HepG2 (cell line): Measurements from ENCODE around the gene TSEN54. TPM values are rescaled to one million over a fixed set of nuclear protein-coding genes. Genes with fewer than 3 reads are reported as not detected.

Experiments
- DPF2 ChIP-seq: sonication (generic); formaldehyde crosslinking; IDR thresholded peaks from 2 replicates; pipeline ENCODE4 v1.4.0; 2020; ENCODE audit warnings: mild to moderate bottlenecking, low read depth, missing genetic modification reagents, borderline replicate concordance
- E2F1 ChIP-seq: sonication (generic); formaldehyde crosslinking; IDR thresholded peaks from 2 replicates; pipeline ENCODE4 v1.5.0; 2020; ENCODE audit warnings: missing genetic modification reagents
- EEA1 ChIP-seq: sonication (generic); formaldehyde crosslinking; IDR thresholded peaks from 2 replicates; pipeline ENCODE4 v1.5.1; 2020; ENCODE audit warnings: mild to moderate bottlenecking, missing genetic modification reagents, borderline replicate concordance
- GRHL1 ChIP-seq: sonication (generic); formaldehyde crosslinking; conservative IDR thresholded peaks from 2 replicates; pipeline ENCODE4 v1.8.0; 2022; ENCODE audit warnings: missing genetic modification reagents
- HNRNPL ChIP-seq: fragments of 200-400 bp; formaldehyde crosslinking; IDR thresholded peaks from 2 replicates; pipeline ENCODE4 v1.6.1; 2017; ENCODE audit warnings: mild to moderate bottlenecking, low read depth, low read length
- KMT2B ChIP-seq: IDR thresholded peaks from 2 replicates; pipeline ENCODE4 v1.6.1; 2016; ENCODE audit warnings: missing genetic modification reagents, missing compliant biosample characterization
- MEIS1 ChIP-seq: sonication (generic); formaldehyde crosslinking; IDR thresholded peaks from 2 replicates; pipeline ENCODE4 v1.9.0; 2021; ENCODE audit warnings: mild to moderate bottlenecking, missing genetic modification reagents, moderate library complexity, borderline replicate concordance
- MXD1 ChIP-seq: sonication (generic); formaldehyde crosslinking; IDR thresholded peaks from 2 replicates; pipeline ENCODE4 v1.4.0; 2020; ENCODE audit warnings: mild to moderate bottlenecking, missing genetic modification reagents
- SMAD3 ChIP-seq: sonication (generic); formaldehyde crosslinking; IDR thresholded peaks from 2 replicates; pipeline ENCODE4 v1.4.0; 2020; ENCODE audit warnings: missing genetic modification reagents
- SNRNP70 ChIP-seq: fragments of 200-400 bp; formaldehyde crosslinking; IDR thresholded peaks from 2 replicates; pipeline ENCODE4 v1.6.1; 2017; ENCODE audit warnings: mild to moderate bottlenecking, low read depth, low read length, moderate library complexity
- TCF12 ChIP-seq, 2 experiments: fragments of 450-650 bp in 1 of 2; sonication (generic) in 1 of 2; formaldehyde crosslinking in 1 of 2; IDR thresholded peaks; 2 replicates each; pipeline versions ENCODE4 v1.6.1 to v1.8.0; 2017 to 2022; ENCODE audit warnings: antibody characterized with exemption in 1 of 2, mild to moderate bottlenecking in 1 of 2, missing genetic modification reagents in 1 of 2, moderate library complexity in 1 of 2
- THYN1 ChIP-seq: sonication (generic); formaldehyde crosslinking; IDR thresholded peaks from 2 replicates; pipeline ENCODE4 v1.8.1; 2023; ENCODE audit warnings: low read depth, mild to moderate bottlenecking, moderate library complexity, missing genetic modification reagents, borderline replicate concordance
- ZBTB7B ChIP-seq: sonication (generic); formaldehyde crosslinking; IDR thresholded peaks from 2 replicates; pipeline ENCODE4 v1.4.0; 2020; ENCODE audit warnings: missing genetic modification reagents
- ZHX2 ChIP-seq, 2 experiments: sonication (generic) in 1 of 2; formaldehyde crosslinking in 1 of 2; IDR thresholded peaks; 2 replicates each; pipeline versions ENCODE4 v1.6.1 to v1.9.0; 2014 to 2022; ENCODE audit warnings: antibody characterized with exemption in 1 of 2, borderline replicate concordance in 1 of 2, inconsistent platforms in 1 of 2, low read depth in 1 of 2, missing genetic modification reagents in 1 of 2
- ZNF329 ChIP-seq: sonication (generic); formaldehyde crosslinking; IDR thresholded peaks from 2 replicates; pipeline ENCODE4 v1.9.0; 2021; ENCODE audit warnings: low read depth, mild to moderate bottlenecking, missing genetic modification reagents
- ZNF431 ChIP-seq: sonication (generic); formaldehyde crosslinking; IDR thresholded peaks from 2 replicates; pipeline ENCODE4 v1.9.0; 2022; ENCODE audit warnings: missing genetic modification reagents, low read depth, mild to moderate bottlenecking, borderline replicate concordance
- polyA plus RNA-seq, 8 experiments: library from polyadenylated mRNA; depleted of rRNA in 3 of 8; stranded (reverse) in 7 of 8; unstranded in 1 of 8; fragments of >200 nt; fragmentation: Illumina TruSeq in 4 of 8; extraction: Trizol in 4 of 8; gene quantifications; 2 replicates each; pipeline versions ENCODE4 v1.2.1 to v1.2.3, GENCODE V29; 2011 to 2016; ENCODE audit warnings: low read depth in 4 of 8, missing spikeins in 1 of 8, mixed read lengths in 1 of 8; ENCODE audit not compliant: insufficient read depth in 1 of 8
- total RNA-seq, 5 experiments: library from RNA; depleted of rRNA; stranded (reverse); fragments of >200 nt; fragmentation: Illumina TruSeq; extraction: Trizol; gene quantifications; 2 replicates each; pipeline ENCODE4 v1.2.3, GENCODE V29; 2016; ENCODE audit warnings: low read depth in 1 of 5

The TSEN54 gene
- total and polyA plus RNA-seq, 2 of the 13 experiments (the other 11 are each of a cell fraction or from before 2014, with no cell fraction given) = 62.9 to 63.3 TPM

- TF ChIP-seq GRHL1 (CRISPR knock-in tag) = no peak
- TF ChIP-seq E2F1 (CRISPR knock-in tag) = no peak; the same call in 1 of the 2 replicates
- TF ChIP-seq EEA1 (CRISPR knock-in tag) = peak; percentile 97; the same call in 1 of the 2 replicates
- TF ChIP-seq ZNF431 (CRISPR knock-in tag) = peak; percentile 95
- peak; percentile 63; the same call in 1 of the 2 replicates for TF ChIP-seq SMAD3
- TF ChIP-seq MEIS1 (CRISPR knock-in tag) = peak; percentile 75; the same call in 1 of the 2 replicates
- no peak for TF ChIP-seq ZHX2 (IDR thresholded peaks at IDR 0.05; ENCODE audit: low read depth)
- no peak; the same call in 1 of the 2 replicates for TF ChIP-seq ZHX2 (CRISPR knock-in tag; IDR thresholded peaks at IDR 0.05; ENCODE audit: borderline replicate concordance)
- TF ChIP-seq DPF2 (CRISPR knock-in tag) = no peak
- peak; percentile 64 for TF ChIP-seq ZNF329 (CRISPR knock-in tag)
- TF ChIP-seq THYN1 = no peak
- peak; percentile 97 for TF ChIP-seq ZBTB7B
- peak; percentile 99 for TF ChIP-seq MXD1
- TF ChIP-seq TCF12 (IDR thresholded peaks at IDR 0.05) = no peak
- TF ChIP-seq TCF12 (CRISPR knock-in tag; IDR thresholded peaks at IDR 0.05) = 0 out of 2 replicates have a peak, but pooled peaks have one; percentile 16
- TF ChIP-seq KMT2B (CRISPR knock-in tag) = peak; percentile 85
- TF ChIP-seq HNRNPL = peak; percentile 81
- TF ChIP-seq SNRNP70 = no peak
These were observed 653 bp upstream of the TSEN54 start, which contains the start of gene CASKIN2 (continued) for GRCh38 chr17:75515496-75516254.
